ENCODE measurements around the gene PGF.
A peak's percentile ranks its signal among the peaks of the same experiment; 100 is the strongest.

The PGF gene

GRCh38 chr14:74977901-74978385 lies 22.5 kb upstream of the PGF start:
- DNase-seq: no peak

- DNase-seq: no peak
Measured at GRCh38 chr14:74977164-74977900, 21.9 kb upstream of the PGF start.

- no peak for DNase-seq
Measured at GRCh38 chr14:74976264-74977113, 21.1 kb upstream of the PGF start.

GRCh38 chr14:74975059-74975810 lies 19.8 kb upstream of the PGF start:
- no peak for DNase-seq

- no peak for DNase-seq
Measured at GRCh38 chr14:74974364-74975058, 19.1 kb upstream of the PGF start.

- DNase-seq: no peak
Measured at GRCh38 chr14:74973905-74974363, 18.5 kb upstream of the PGF start.

- DNase-seq: peak in 1 of 2 donors; percentile 38
Measured at GRCh38 chr14:74973003-74973653, 17.7 kb upstream of the PGF start.

- DNase-seq: no peak
Measured at GRCh38 chr14:74968811-74969210, 13.4 kb upstream of the PGF start.

GRCh38 chr14:74965486-74966153 lies 10.2 kb upstream of the PGF start:
- no peak for DNase-seq

- no peak for DNase-seq
Measured at GRCh38 chr14:74964787-74965485, 9.5 kb upstream of the PGF start.

GRCh38 chr14:74963705-74964271 lies 8.4 kb upstream of the PGF start:
- DNase-seq: no peak

GRCh38 chr14:74963178-74963704 lies 7.8 kb upstream of the PGF start:
- DNase-seq: no peak

- no peak for DNase-seq
Measured at GRCh38 chr14:74962493-74962892, 7.1 kb upstream of the PGF start.

- DNase-seq: no peak
Measured at GRCh38 chr14:74962046-74962445, 6.6 kb upstream of the PGF start.

- DNase-seq: no peak
Measured at GRCh38 chr14:74961238-74961911, 6.0 kb upstream of the PGF start.

GRCh38 chr14:74960736-74961135 lies 5.3 kb upstream of the PGF start:
- DNase-seq: no peak

GRCh38 chr14:74959596-74960180 lies 4.3 kb upstream of the PGF start:
- no peak for DNase-seq

GRCh38 chr14:74956280-74957072 lies 1.1 kb upstream of the PGF start:
- no peak for DNase-seq

GRCh38 chr14:74956027-74956279 lies 556 bp upstream of the PGF start:
- no peak for DNase-seq
